Ovary (tissue), 9 donors: ENCODE measurements around the gene CERS4. TPM values are rescaled to one million over a fixed set of nuclear protein-coding genes. Genes with fewer than 3 reads are reported as not detected.
"Not testable (repeated sequence)": the region's sequence is repeated elsewhere in the genome, so short reads cannot be mapped to it uniquely, and the experiment has no call there.

Experiments
- DNase-seq, 5 donors: peaks; one replicate each; pipeline ENCODE4 v3.0.0-alpha.2; 2019 to 2020
- H3K27ac ChIP-seq, 2 donors: fragments of 200-600 bp; one replicate each; pipeline versions ENCODE4 v1.5.1 to v1.8.0; 2019 to 2022
- H3K27me3 ChIP-seq: fragments of 200-600 bp; one replicate; pipeline ENCODE4 v1.8.0; 2022
- H3K36me3 ChIP-seq: fragments of 200-600 bp; sonication (generic); one replicate; pipeline ENCODE4 v1.5.1; 2019
- H3K4me1 ChIP-seq: one replicate; pipeline ENCODE4 v1.8.1; 2013; ENCODE audit warnings: mild to moderate bottlenecking, moderate library complexity; ENCODE audit not compliant: insufficient read depth
- H3K4me3 ChIP-seq: fragments of 200-600 bp; sonication (generic); one replicate; pipeline ENCODE4 v1.5.1; 2017
- H3K9me3 ChIP-seq, 2 donors: fragments of 200-600 bp in 1 of 2; sonication (generic) in 1 of 2; one replicate each; pipeline versions ENCODE4 v1.5.1 to v1.8.1; 2013 to 2019; ENCODE audit warnings: mild to moderate bottlenecking in 1 of 2, moderate library complexity in 1 of 2
- CTCF ChIP-seq, 3 donors: fragments of 450-650 bp in 2 of 3; fragments of 200-600 bp in 1 of 3; IDR thresholded peaks; one replicate each; pipeline versions ENCODE4 v1.5.1 to v1.8.0; 2016 to 2022; ENCODE audit warnings: antibody characterized with exemption in 3 of 3, mild to moderate bottlenecking in 1 of 3
- EP300 ChIP-seq: sonication (generic); formaldehyde crosslinking; IDR thresholded peaks from one replicate; pipeline ENCODE4 v1.6.1; 2017; ENCODE audit warnings: antibody characterized with exemption
- POLR2A ChIP-seq: fragments of 450-650 bp; IDR thresholded peaks from one replicate; pipeline ENCODE4 v1.6.1; 2017; ENCODE audit warnings: antibody characterized with exemption, mild to moderate bottlenecking, moderate library complexity
- WGBS, 3 donors: extraction: QIAGEN DNeasy Blood & Tissue Kit in 1 of 3; methylation state at CpG; one replicate each; pipeline versions ENCODE4 v1.1.5 to v1.1.7; 2013 to 2017; 5-methylcytosine and 5-hydroxymethylcytosine counted together
- intact Hi-C, 4 donors: fragments of 100-400 bp; cut with DNase I; formaldehyde crosslinking; loops; one replicate each; pipeline versions ENCODE4 v1.11.0 to v1.15.1; 2022 to 2023
- polyA plus RNA-seq, 2 donors: library from polyadenylated mRNA; stranded (reverse); fragments of 200-250 nt in 1 of 2; fragments of 350-450 nt in 1 of 2; fragmentation: Illumina TruSeq in 1 of 2; extraction: RNeasy Lipid Tissue Mini Kit (QIAGEN cat#74804) in 1 of 2; gene quantifications; one replicate each; pipeline ENCODE4 v1.2.3, GENCODE V29; 2013 to 2014
- total RNA-seq, 7 donors: library from RNA; depleted of rRNA in 2 of 7; stranded (reverse); fragments of >200 nt in 2 of 7; fragmentation: NEBNext Ultra II Directional in 3 of 7; extraction: Animal tissue kit (Norgen Biotek cat#: 25700) in 3 of 7; gene quantifications; one replicate each; pipeline versions ENCODE4 v1.1.0 to v1.2.4, GENCODE V29; 2016 to 2023
- donor health status: DM: no; HTN: no; CAD: no; lungs with moderate emphysema.
- donor health status: DM: no; HTN: no; CAD: no.
- donor health status: Bipolar disorder and iron deficiency.
- donor health status: DM: yes; HTN: yes; CAD: no.
- donor health status: DM: no; HTN: no; CAD: no.
- donor health status: DM: yes; HTN: yes; CAD: no.

The CERS4 gene
- total and polyA plus RNA-seq, 9 donors = 20.1 to 61.6 (median 42.5) TPM

- H3K27ac ChIP-seq = no peak overlapping the region
- H3K4me1 ChIP-seq = peaks cover 10% of the 10 kb centered on the region
- TF ChIP-seq EP300 (no peak), POLR2A (no peak), CTCF (IDR thresholded peaks at IDR 0.05) (no peak)
- H3K36me3 ChIP-seq = no peaks in the 10 kb centered on the region
- H3K27me3 ChIP-seq = no peaks in the 10 kb centered on the region
- no peak for DNase-seq
- no peak overlapping the region for H3K4me3 ChIP-seq
- H3K9me3 ChIP-seq = no peaks in the 10 kb centered on the region
- 81 to 93% (median 90%) methylated on average over 3 of the region's 3 CpGs for WGBS, 3 donors
- intact Hi-C loops = no loop called here
Measured at GRCh38 chr19:8243146-8243545, 34.0 kb downstream of the CERS4 start.

- intact Hi-C loops = no loop called here
- 92 to 96% (median 94%) methylated on average over 3 of the region's 3 CpGs for WGBS, 3 donors
- no peak overlapping the region for H3K27ac ChIP-seq
Measured at GRCh38 chr19:8244442-8244841, 35.3 kb downstream of the CERS4 start.

GRCh38 chr19:8245869-8246835 is 37.0 kb downstream of the CERS4 start:
- Histone ChIP-seq H3K27me3 (no peaks in the 10 kb centered on the region), H3K36me3 (no peaks in the 10 kb centered on the region), H3K9me3 (no peaks in the 10 kb centered on the region), H3K4me3 (no peak overlapping the region), H3K27ac (no peak overlapping the region), H3K4me1 (peaks cover 4% of the 10 kb centered on the region)
- 88 to 92% (median 89%) methylated on average over 11 of the region's 11 CpGs for WGBS, 3 donors
- no peak for TF ChIP-seq CTCF (IDR thresholded peaks at IDR 0.05)
- no peak for TF ChIP-seq POLR2A
- TF ChIP-seq EP300 = no peak
- DNase-seq = no peak
- intact Hi-C loops = loop anchor here in 1 of 4 donors (5.0 kb wide), 1 partner anchor 776 kb away; no protein-coding TSS in a partner anchor

More at GRCh38 chr19:8244442-8244841, 35.3 kb downstream of the CERS4 start:
- H3K4me1 ChIP-seq = peaks cover 10% of the 10 kb centered on the region
- no peaks in the 10 kb centered on the region for H3K27me3 ChIP-seq
- H3K9me3 ChIP-seq = no peaks in the 10 kb centered on the region
- TF ChIP-seq EP300 = no peak
- no peak for TF ChIP-seq POLR2A
- no peak overlapping the region for H3K4me3 ChIP-seq
- H3K36me3 ChIP-seq = no peaks in the 10 kb centered on the region
- DNase-seq = no peak

GRCh38 chr19:8247129-8247890 is 38.1 kb downstream of the CERS4 start:
- H3K36me3 ChIP-seq, H3K4me3 ChIP-seq, DNase-seq, H3K4me1 ChIP-seq, H3K9me3 ChIP-seq, H3K27me3 ChIP-seq, H3K27ac ChIP-seq: not testable (repeated sequence)
- WGBS, 3 donors = 92 to 96% (median 93%) methylated on average over 9 of the region's 9 CpGs
- intact Hi-C loops = loop anchor here in 1 of 4 donors (5.0 kb wide), 1 partner anchor 775 kb away; no protein-coding TSS in a partner anchor
